NCI-H2196 (cell line): ENCODE results near the gene TCP11.

ENCODE experiments used
- DNase-seq: peaks from one replicate; lab custom pipeline; 2025; ENCODE audit not compliant: unreplicated experiment; lab: John Stamatoyannopoulos, UW

Gene TCP11

GRCh38 chr6:35096129-35096862 is 44.8 kb downstream of the TCP11 start:
- peak; percentile 38 for DNase-seq

GRCh38 chr6:35094183-35094582 is 47.0 kb downstream of the TCP11 start:
- no peak for DNase-seq

GRCh38 chr6:35093783-35094182 is 47.4 kb downstream of the TCP11 start:
- no peak for DNase-seq

DNA sequence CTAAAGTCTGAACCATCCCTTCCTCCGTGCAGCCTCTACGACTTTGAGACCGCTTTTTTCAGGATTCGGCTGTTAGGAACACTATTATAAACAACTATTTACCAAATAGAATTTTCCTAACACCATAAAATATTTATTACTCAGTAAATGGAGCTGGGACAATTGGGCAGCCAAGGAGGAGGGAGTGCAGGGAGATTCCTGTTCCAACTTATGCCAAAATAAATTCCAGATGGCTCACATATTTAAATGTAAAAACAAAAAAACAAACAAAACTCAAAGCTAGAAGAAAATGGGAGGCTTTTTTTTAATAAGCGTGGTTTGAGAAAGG is 48.1 kb downstream of the TCP11 start:
- no peak for DNase-seq

GRCh38 chr6:35092362-35093117 is 48.6 kb downstream of the TCP11 start:
- no peak for DNase-seq

- no peak for DNase-seq
Observed at GRCh38 chr6:35091346-35092083, 49.6 kb downstream of the TCP11 start.

DNA sequence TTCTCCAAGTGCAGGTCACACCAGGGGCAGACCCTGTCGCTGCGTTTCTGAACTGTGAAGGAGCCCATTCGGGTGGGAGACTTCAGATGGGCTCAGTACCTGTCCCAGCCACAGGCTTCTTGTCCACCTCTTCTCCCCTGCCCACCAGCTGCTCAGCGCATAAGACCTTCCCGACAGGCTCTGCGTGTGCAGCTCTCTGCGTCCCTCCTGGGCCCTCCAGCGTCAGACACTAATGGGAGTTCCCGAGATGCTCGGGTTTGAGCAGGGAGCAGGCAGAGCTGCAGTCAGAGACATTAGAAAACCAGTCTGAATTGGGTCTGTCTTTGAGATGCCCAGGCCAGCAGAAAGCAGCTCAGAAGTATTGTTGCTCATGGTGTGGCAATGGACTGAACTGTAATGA is 50.4 kb downstream of the TCP11 start:
- DNase-seq: no peak

DNA sequence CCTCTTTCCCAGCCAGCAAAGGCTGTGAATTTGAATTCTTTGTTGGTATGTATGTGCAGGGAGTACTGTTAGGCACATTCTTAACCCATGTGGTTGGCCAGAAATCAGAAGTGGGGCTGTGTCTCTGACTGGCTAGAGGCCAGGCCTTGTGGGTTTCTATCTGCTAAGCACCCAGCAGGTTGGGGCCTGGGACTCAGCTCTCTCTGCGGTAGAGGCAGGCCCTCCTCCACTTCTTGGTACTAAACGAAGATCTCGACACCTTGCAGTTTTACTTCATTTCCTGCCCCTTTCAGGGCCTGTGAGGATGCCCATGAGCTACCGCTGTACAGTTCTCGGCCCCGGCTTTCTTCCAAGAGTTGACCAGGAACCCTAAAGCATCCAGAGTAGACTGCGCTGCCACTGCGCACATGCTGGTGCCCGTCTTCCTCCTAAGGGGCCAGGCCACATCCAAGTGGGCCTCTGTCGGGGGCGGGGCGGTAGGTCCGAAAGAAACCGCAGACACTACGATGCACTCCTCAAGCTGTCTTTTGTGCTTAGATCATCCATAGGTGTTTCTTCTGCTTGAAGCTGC is 51.1 kb downstream of the TCP11 start:
- DNase-seq: no peak

- DNase-seq: no peak
Observed at GRCh38 chr6:35089216-35089934, 51.8 kb downstream of the TCP11 start.

DNA sequence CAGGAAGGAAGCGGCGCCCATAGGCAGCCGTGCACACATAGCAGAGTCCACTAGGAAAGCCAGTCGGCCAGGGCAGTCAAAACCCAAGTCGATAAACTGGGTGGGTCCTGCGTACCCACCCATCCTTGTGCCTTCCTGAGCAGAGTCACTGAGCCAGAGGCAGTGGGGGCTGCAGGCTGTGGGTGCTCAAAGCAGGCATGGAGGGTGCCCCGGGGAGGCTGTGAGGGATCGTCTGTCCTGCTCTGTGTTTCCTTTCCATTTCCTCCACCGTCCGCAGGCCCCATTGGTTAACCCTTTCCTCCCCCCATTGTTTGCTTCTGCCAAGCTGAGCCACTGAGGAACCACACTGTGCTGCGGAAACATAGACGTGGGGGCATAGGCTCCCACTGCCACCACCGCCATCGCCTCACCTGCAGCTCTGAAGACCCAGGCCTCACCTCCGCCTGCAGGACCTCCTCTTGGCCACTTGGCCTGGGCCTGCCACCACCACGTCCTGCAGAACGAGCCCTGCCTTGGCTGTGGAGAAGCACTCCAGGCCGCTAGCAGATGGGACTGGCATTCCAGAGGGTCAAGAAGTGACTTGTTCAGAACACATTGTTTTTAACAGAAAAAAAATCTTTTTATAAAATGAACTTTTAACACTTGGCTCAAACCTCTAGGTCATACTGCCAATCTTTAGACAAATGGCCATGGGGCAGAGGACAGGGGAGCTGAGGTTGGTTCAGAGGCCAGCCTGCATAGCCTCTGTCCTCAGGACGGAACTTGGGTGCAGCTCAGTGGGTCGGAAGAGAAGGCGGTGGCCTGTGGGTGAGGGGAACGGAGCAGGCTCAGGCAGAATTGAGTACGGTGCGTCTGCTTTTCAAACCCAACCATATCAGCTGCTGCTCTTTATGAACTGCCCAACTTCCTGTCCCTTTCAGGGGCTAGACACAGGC is 52.6 kb downstream of the TCP11 start:
- no peak for DNase-seq

DNA sequence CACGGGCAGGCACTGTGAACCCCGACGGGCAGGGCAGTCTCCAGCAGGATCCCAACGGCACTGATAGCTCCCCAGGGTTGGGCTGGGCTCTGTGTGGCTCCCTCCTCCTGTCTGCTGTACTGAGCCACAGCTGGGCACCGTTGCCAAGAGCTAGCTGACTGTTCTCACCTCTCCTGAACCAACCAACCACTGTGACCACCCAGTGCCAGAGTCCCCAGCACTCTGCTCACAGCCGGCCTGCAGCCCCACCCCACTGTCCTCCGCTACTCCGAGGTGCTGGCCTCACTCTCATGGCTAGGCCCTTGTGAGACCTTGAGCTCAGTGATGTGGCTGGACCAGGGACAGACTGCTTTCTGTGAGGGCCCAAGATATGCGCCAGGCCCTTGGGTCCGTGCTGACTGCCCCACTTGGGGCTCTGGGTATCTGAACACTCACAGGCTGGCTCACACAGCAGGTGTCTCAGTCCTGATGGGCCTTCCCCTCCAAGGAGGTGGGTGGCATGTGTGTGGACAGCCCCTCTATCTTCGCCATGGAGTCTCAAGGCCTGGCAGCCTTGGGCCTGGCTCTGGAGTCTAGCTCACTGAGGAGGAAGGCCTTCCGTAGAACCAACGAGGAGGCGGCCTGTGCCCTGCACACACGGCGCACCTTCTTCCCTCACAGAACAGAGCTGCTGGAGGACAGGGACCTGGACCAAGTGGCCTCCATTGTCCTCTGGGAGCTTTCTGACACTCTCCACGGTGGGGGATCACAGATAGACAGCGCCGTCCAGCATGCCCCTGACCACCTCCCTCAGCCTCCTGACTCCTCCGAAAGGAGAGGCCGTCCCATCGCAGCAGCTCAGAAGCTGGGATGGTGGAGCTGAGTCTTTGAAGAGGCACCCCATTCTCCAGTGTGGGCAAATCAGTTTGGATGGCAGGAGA is 53.5 kb downstream of the TCP11 start:
- DNase-seq: no peak

DNA sequence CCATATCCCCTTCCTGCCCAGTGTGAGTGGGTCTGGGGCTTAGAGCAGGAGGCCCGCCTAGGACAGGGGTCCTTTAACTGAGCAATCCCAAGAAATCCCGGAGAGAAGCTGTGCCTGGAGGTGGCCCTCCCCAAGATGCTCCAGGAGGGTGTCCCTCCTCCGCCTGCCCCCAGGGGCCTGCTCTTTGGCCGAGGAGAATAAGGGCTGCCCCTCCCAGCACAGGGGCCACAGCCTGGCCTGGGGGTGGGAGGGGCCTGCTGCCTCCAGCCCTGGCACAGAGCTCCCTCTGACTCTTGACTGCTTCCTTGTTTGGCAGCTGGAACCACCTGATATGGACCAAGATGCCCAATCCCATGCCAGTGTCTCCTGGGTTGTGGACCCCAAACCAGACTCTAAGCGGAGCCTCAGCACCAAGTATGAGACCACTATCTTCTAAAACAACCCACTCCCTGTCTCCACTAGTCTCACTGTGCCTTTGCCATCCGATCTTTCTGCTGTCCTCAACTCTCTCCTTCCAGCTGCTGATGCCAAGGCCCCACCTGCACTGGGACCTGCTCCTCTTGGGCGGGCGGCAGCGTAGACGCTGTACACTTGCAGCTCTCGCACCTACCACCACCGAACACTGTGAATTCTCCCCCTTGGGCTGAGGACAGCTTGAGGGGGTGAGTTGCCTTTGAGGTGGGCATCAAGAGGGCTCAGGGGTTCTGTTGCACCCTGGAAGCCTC is 54.3 kb downstream of the TCP11 start:
- DNase-seq: no peak

DNA sequence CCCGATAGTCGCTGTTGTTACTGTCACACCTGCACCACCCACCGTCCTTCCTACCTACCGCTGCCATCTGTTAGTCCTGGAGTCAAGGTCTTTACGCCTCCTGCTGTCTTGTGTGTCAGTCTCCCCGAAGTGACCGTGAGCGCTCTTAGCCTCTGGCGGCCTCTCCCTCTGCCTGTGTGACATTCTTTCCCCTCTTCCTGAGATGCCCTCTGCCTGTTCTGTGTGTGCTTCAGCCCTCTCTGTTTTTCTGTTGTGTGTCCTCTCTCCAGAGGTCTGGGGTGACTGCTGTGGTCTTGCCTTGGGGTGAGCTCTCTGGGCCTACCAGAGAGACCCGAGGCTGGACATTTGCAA is 54.9 kb downstream of the TCP11 start:
- DNase-seq: no peak

DNA sequence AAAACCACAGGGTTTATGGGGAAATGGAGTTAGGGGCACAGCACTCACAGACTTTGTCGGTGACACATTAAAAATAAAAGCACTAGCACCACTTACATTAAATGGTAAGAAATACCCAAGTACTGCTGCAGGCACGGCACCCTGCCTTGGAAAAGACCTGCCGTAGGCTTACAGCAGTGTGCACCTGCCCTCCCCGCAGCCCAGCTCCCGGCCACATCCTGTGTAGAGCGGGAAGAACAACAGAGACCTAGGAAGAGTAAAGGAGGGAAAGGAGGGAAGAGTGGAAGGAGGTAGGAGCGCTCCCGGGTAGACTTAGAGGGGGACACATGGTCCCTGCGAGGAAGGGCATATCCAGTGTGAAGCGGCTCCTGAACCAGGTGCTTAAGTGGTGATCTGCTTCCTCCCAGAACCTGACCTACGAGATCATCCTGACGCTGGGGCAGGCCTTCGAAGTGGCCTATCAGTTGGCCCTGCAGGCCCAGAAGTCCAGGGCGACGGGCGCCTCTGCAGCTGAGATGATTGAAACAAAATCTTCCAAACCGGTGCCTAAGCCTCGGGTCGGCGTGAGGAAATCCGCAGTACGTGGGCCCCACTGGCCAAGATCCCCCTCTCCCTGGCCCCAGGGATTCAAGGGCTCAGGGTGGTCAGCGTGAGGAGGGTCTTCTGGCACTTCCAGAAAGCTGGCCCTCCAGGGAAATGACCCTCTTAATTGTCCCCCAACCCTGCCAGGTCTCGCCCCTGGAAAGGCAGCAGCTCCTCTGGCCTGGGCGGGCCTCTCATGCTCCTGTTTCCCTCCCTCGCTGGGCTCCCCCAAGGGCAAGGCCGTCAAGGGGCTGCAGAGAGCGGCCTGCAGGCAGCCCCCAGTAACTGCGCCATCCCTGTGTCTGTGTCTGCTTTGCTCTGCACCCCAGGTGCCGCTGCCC is 55.5 kb downstream of the TCP11 start:
- DNase-seq: no peak

- DNase-seq: no peak
Observed at GRCh38 chr6:35084511-35085203, 56.5 kb downstream of the TCP11 start.

- DNase-seq: no peak
Observed at GRCh38 chr6:35084041-35084491, 57.1 kb downstream of the TCP11 start.

- DNase-seq: no peak
Observed at GRCh38 chr6:35083507-35083906, 57.6 kb downstream of the TCP11 start.
